PC-9 (cell line): ENCODE results near the gene CD37. TPM values are rescaled to one million over a fixed set of nuclear protein-coding genes. Genes with fewer than 3 reads are reported as not detected.
A peak's percentile ranks its signal among the peaks of the same experiment; 100 is the strongest.

Experiments
- BruUV-seq: library from RNA; stranded (reverse); fragments of 400-500 nt; replicated peaks from 2 replicates; lab custom pipeline; 2021; lab: Mats Ljungman, UMichigan
- CTCF ChIA-PET: fragments of 300-600 bp; sonication (Branson Sonifier 250); formaldehyde crosslinking; loops from one replicate; lab custom pipeline; 2022; ENCODE audit warnings: antibody characterized with exemption; lab: Charles Lee
- POLR2A ChIA-PET: fragments of 300-600 bp; sonication (Branson Sonifier 250); formaldehyde crosslinking; loops from one replicate; lab custom pipeline; 2022; ENCODE audit warnings: antibody characterized with exemption; ENCODE audit not compliant: unreplicated experiment; lab: Charles Lee
- DNase-seq, 2 experiments: peaks; one replicate each; pipeline versions ENCODE4 v3.0.0 to v3.0.0-alpha.2; 2015 to 2022; ENCODE audit warnings: mixed read lengths in 1 of 2
- H2AFZ ChIP-seq: fragments of 200-600 bp; sonication (generic); 2 replicates; pipeline ENCODE4 v1.8.1; 2017; ENCODE audit warnings: antibody characterized with exemption
- H3F3A ChIP-seq: fragments of 200-600 bp; sonication (generic); 2 replicates; pipeline ENCODE4 v1.8.1; 2017; ENCODE audit warnings: antibody characterized with exemption, mild to moderate bottlenecking, low read depth; ENCODE audit not compliant: insufficient read depth
- H3K27ac ChIP-seq: fragments of 200-600 bp; sonication (generic); 2 replicates; pipeline ENCODE4 v1.6.1; 2016; ENCODE audit warnings: mixed run types
- H3K27me3 ChIP-seq: fragments of 200-600 bp; sonication (generic); 2 replicates; pipeline ENCODE4 v1.6.1; 2016; ENCODE audit warnings: low read depth, mixed run types; ENCODE audit not compliant: insufficient read depth
- H3K36me3 ChIP-seq: fragments of 200-600 bp; sonication (generic); 2 replicates; pipeline ENCODE4 v1.6.1; 2016; ENCODE audit warnings: low read depth, mixed run types
- H3K4me1 ChIP-seq: fragments of 200-600 bp; sonication (generic); replicated peaks from 2 replicates; pipeline ENCODE4 v1.6.1; 2016; ENCODE audit warnings: mixed run types; ENCODE audit not compliant: insufficient read depth
- H3K4me2 ChIP-seq: fragments of 200-600 bp; sonication (generic); 2 replicates; pipeline ENCODE4 v1.6.1; 2017; ENCODE audit warnings: mixed run types
- H3K4me3 ChIP-seq: fragments of 200-600 bp; sonication (generic); 2 replicates; pipeline ENCODE4 v1.6.1; 2016; ENCODE audit warnings: mixed run types
- H3K79me2 ChIP-seq: fragments of 200-600 bp; sonication (generic); 2 replicates; pipeline ENCODE4 v1.6.1; 2017; ENCODE audit warnings: low read depth, mixed run types
- H3K9me2 ChIP-seq: fragments of 200-600 bp; sonication (generic); 2 replicates; pipeline ENCODE4 v1.8.1; 2017; ENCODE audit warnings: mild to moderate bottlenecking; ENCODE audit not compliant: insufficient read depth
- H3K9me3 ChIP-seq: fragments of 200-600 bp; sonication (generic); 2 replicates; pipeline ENCODE4 v1.8.1; 2016; ENCODE audit warnings: low read depth; ENCODE audit not compliant: insufficient read depth
- H4K20me1 ChIP-seq: fragments of 200-600 bp; sonication (generic); 2 replicates; pipeline ENCODE4 v1.8.1; 2017; ENCODE audit not compliant: insufficient read depth
- CTCF ChIP-seq: fragments of 200-600 bp; sonication (generic); conservative IDR thresholded peaks from 2 replicates; pipeline ENCODE4 v1.6.1; 2017; ENCODE audit warnings: mixed run types, antibody characterized with exemption, mild to moderate bottlenecking, moderate library complexity
- EZH2 ChIP-seq: fragments of 200-600 bp; sonication (generic); IDR thresholded peaks from 2 replicates; pipeline ENCODE4 v1.8.0; 2017; ENCODE audit warnings: antibody characterized with exemption, low read depth
- intact Hi-C: fragments of 100-400 bp; cut with micrococcal nuclease; formaldehyde crosslinking; loops from one replicate; pipeline ENCODE4 v1.10.0; 2022; ENCODE audit not compliant: unreplicated experiment
- total RNA-seq: library from RNA; stranded (reverse); gene quantifications from 2 replicates; pipeline ENCODE4 v1.2.3, GENCODE V29; 2021

Gene CD37
- total RNA-seq, 1 experiment from 2014 or later = not detected

GRCh38 chr19:49382639-49383038 is 47.4 kb downstream of the CD37 start:
- Histone ChIP-seq H2AFZ (no peak overlapping the region), H3K9me3 (peaks cover 7% of the 10 kb centered on the region; the same call in 1 of the 2 replicates), H4K20me1 (no peaks in the 10 kb centered on the region), H3K9me2 (no peaks in the 10 kb centered on the region), H3K4me3 (no peak overlapping the region), H3K36me3 (no peaks in the 10 kb centered on the region), H3K79me2 (no peaks in the 10 kb centered on the region), H3K4me1 (no peaks in the 10 kb centered on the region), H3F3A (peaks cover 4% of the 10 kb centered on the region; the same call in 1 of the 2 replicates), H3K27ac (no peak overlapping the region), H3K4me2 (no peak overlapping the region), H3K27me3 (peaks cover 6% of the 10 kb centered on the region; the same call in 1 of the 2 replicates)
- ChIA-PET POLR2A (no interaction called here), CTCF (no interaction called here)
- BruUV-seq = no TSS peak
- DNase-seq = no peak
- no peak for TF ChIP-seq EZH2
- TF ChIP-seq CTCF = no peak
- intact Hi-C loops = no loop called here

- Histone ChIP-seq H3K9me3 (peaks cover 7% of the 10 kb centered on the region; the same call in 1 of the 2 replicates), H4K20me1 (no peaks in the 10 kb centered on the region), H2AFZ (no peak overlapping the region), H3F3A (peaks cover 4% of the 10 kb centered on the region; the same call in 1 of the 2 replicates), H3K4me1 (no peaks in the 10 kb centered on the region), H3K79me2 (no peaks in the 10 kb centered on the region), H3K9me2 (no peaks in the 10 kb centered on the region), H3K27ac (no peak overlapping the region), H3K27me3 (peaks cover 6% of the 10 kb centered on the region; the same call in 1 of the 2 replicates), H3K4me3 (no peak overlapping the region), H3K36me3 (no peaks in the 10 kb centered on the region), H3K4me2 (no peak overlapping the region)
- TF ChIP-seq EZH2 (no peak), CTCF (no peak)
- ChIA-PET POLR2A (interaction anchor here (0.6 kb wide), 1 partner anchor 59 kb away, joined by 4 read pairs; no protein-coding TSS in a partner anchor), CTCF (interaction anchor here (0.6 kb wide), 1 partner anchor 58 kb away, joined by 4 read pairs; no protein-coding TSS in a partner anchor)
- no peak for DNase-seq
- intact Hi-C loops = no loop called here
- no TSS peak for BruUV-seq
Measured at GRCh38 chr19:49383599-49383998, 48.4 kb downstream of the CD37 start.

- ChIA-PET CTCF (no interaction called here), POLR2A (interaction anchor here (0.7 kb wide), 2 partner anchors 13 to 1128 kb away, joined by 5 to 6 read pairs; no protein-coding TSS in a partner anchor)
- peak within 1 kb of the TSS; percentile 41; the same call in 1 of the 2 replicates for H3K4me3 ChIP-seq
- no TSS peak for BruUV-seq
- H4K20me1 ChIP-seq = no peaks in the 10 kb centered on the region
- H3F3A ChIP-seq = peaks cover 12% of the 10 kb centered on the region; the same call in 1 of the 2 replicates
- intact Hi-C loops = no loop called here
- peak within 1 kb of the TSS; percentile 24 for H3K4me2 ChIP-seq
- H2AFZ ChIP-seq = peak within 1 kb of the TSS; percentile 65; the same call in 1 of the 2 replicates
- H3K27me3 ChIP-seq = peaks cover 16% of the 10 kb centered on the region
- DNase-seq = peak; percentile 59 to 71
- H3K9me3 ChIP-seq = peaks cover 3% of the 10 kb centered on the region; the same call in 1 of the 2 replicates
- no peak within 1 kb of the TSS for H3K27ac ChIP-seq
- H3K79me2 ChIP-seq = no peaks in the 10 kb centered on the region
- no peaks in the 10 kb centered on the region for H3K36me3 ChIP-seq
- no peak for TF ChIP-seq CTCF
- no peak for TF ChIP-seq EZH2
- H3K9me2 ChIP-seq = no peaks in the 10 kb centered on the region
- no peaks in the 10 kb centered on the region for H3K4me1 ChIP-seq
Measured at GRCh38 chr19:49387936-49388372, 52.7 kb downstream of the CD37 start, which contains the start of gene KASH5. Gene KASH5, plus strand, starts transcription at chr19:49388249. Its CDS starts 2,635 bp downstream, at chr19:49390884.
